ENCODE results near the gene RUNX1. TPM values are rescaled to one million over a fixed set of nuclear protein-coding genes. Genes with fewer than 3 reads are reported as not detected.

Gene RUNX1
- total and polyA plus RNA-seq, 2 donors (not counting 3 experiments of a cell fraction or from before 2014, with no cell fraction given), result 4.6 to 17.9 TPM

- Histone ChIP-seq H3K9me1 (replicated peaks; ENCODE audit: control insufficient read depth, extremely low read depth, insufficient read depth, low read length) (no peaks in the 10 kb centered on the region), H3K27me3 (ENCODE audit: control insufficient read depth in 2 of 2, insufficient read depth in 2 of 2, low read length in 2 of 2) (peaks cover 17 to 23% of the 10 kb centered on the region in 2 experiments), H3K4me1 (ENCODE audit: control insufficient read depth, extremely low read depth, insufficient read depth, low read length) (peaks cover 2% of the 10 kb centered on the region), H3K9me3 (replicated peaks; ENCODE audit: control insufficient read depth, insufficient read depth, low read length) (no peaks in the 10 kb centered on the region), H3K9ac (replicated peaks; ENCODE audit: extremely low read depth, insufficient read depth, low read length) (no peak overlapping the region), H2AFZ (ENCODE audit: low read depth, low read length) (no peak overlapping the region), H4K20me1 (replicated peaks; ENCODE audit: control insufficient read depth, extremely low read depth, insufficient read depth, low read length) (no peaks in the 10 kb centered on the region), H3K79me2 (ENCODE audit: control insufficient read depth, insufficient read depth, low read length) (no peaks in the 10 kb centered on the region), H3K36me3 (ENCODE audit: control insufficient read depth in 2 of 2, extremely low read depth in 1 of 2, insufficient read depth in 2 of 2, low read length in 2 of 2) (no peaks in the 10 kb centered on the region), H3K27ac (ENCODE audit: insufficient read depth, low read depth, low read length) (no peak overlapping the region), H3K4me3 (replicated peaks in 1 of 3; ENCODE audit: insufficient read depth in 1 of 3, low read depth in 1 of 3, low read length in 3 of 3) (no peak overlapping the region), H3K4me2 (ENCODE audit: insufficient read depth, low read length) (no peak overlapping the region)
- DNase-seq (ENCODE audit: low read depth, low spot score) (no peak), FAIRE-seq (no peak)
- CTCF ChIA-PET, result interaction anchor here (1.0 to 1.6 kb wide), 3 partner anchors 13 to 32 kb away, joined by 3 to 4 read pairs (median 3); no protein-coding TSS in a partner anchor
- POLR2A ChIA-PET, result no interaction called here
- intact Hi-C loops (cut with micrococcal nuclease), result no loop called here
- no TSS peak for BruUV-seq (replicated peaks)
- TF ChIP-seq EZH2 (IDR thresholded peaks at IDR 0.05; ENCODE audit: borderline replicate concordance, low read depth, low read length, severe bottlenecking) (no peak), POLR2AphosphoS5 (IDR thresholded peaks at IDR 0.05; ENCODE audit: insufficient read depth, low read depth, low read length) (no peak), MAX (IDR thresholded peaks at IDR 0.05; ENCODE audit: insufficient read depth, insufficient read length) (no peak), GATA2 (IDR thresholded peaks at IDR 0.05; ENCODE audit: insufficient read depth, insufficient read length, low read depth, low read length) (no peak), FOS (IDR thresholded peaks at IDR 0.05; ENCODE audit: borderline replicate concordance, insufficient read depth, low read length) (no peak)
- dilution Hi-C loops (cut with MboI; ENCODE audit: extremely low pct_ligation_motif_present, low sequenced_read_pairs), result no loop called here
These were observed 27.6 kb downstream of the RUNX1 start for GRCh38 chr21:35021546-35021945.

- no peak overlapping the region for H3K9ac ChIP-seq (replicated peaks; ENCODE audit: extremely low read depth, insufficient read depth, low read length)
- TF ChIP-seq CTCF (IDR thresholded peaks at IDR 0.05; ENCODE audit: extremely low read depth in 1 of 2, insufficient read depth in 1 of 2, low read depth in 1 of 2, low read length in 2 of 2), result no peak
- no TSS peak for BruUV-seq (replicated peaks)
- POLR2A ChIA-PET, result no interaction called here
- H3K9me3 ChIP-seq (replicated peaks; ENCODE audit: control insufficient read depth, insufficient read depth, low read length), result no peaks in the 10 kb centered on the region
- H4K20me1 ChIP-seq (replicated peaks; ENCODE audit: control insufficient read depth, extremely low read depth, insufficient read depth, low read length), result no peaks in the 10 kb centered on the region
- H3K27me3 ChIP-seq (ENCODE audit: control insufficient read depth in 2 of 2, insufficient read depth in 2 of 2, low read length in 2 of 2), result peaks cover 16 to 23% of the 10 kb centered on the region in 2 experiments
- H3K36me3 ChIP-seq (ENCODE audit: control insufficient read depth in 2 of 2, extremely low read depth in 1 of 2, insufficient read depth in 2 of 2, low read length in 2 of 2), result no peaks in the 10 kb centered on the region
- no peak overlapping the region for H3K27ac ChIP-seq (ENCODE audit: insufficient read depth, low read depth, low read length)
- no peaks in the 10 kb centered on the region for H3K9me1 ChIP-seq (replicated peaks; ENCODE audit: control insufficient read depth, extremely low read depth, insufficient read depth, low read length)
- DNase-seq (ENCODE audit: low read depth, low spot score) (no peak), FAIRE-seq (no peak)
- H2AFZ ChIP-seq (ENCODE audit: low read depth, low read length), result no peak overlapping the region
- no peak overlapping the region for H3K4me2 ChIP-seq (ENCODE audit: insufficient read depth, low read length)
- CTCF ChIA-PET, result interaction anchor here (1.3 to 1.6 kb wide), 2 partner anchors 13 to 31 kb away, joined by 3 to 4 read pairs; no protein-coding TSS in a partner anchor
- intact Hi-C loops (cut with micrococcal nuclease) (no loop called here), dilution Hi-C loops (cut with MboI; ENCODE audit: extremely low pct_ligation_motif_present, low sequenced_read_pairs) (no loop called here)
- no peaks in the 10 kb centered on the region for H3K4me1 ChIP-seq (ENCODE audit: control insufficient read depth, extremely low read depth, insufficient read depth, low read length)
- H3K4me3 ChIP-seq (replicated peaks in 1 of 3; ENCODE audit: insufficient read depth in 1 of 3, low read depth in 1 of 3, low read length in 3 of 3), result no peak overlapping the region
- H3K79me2 ChIP-seq (ENCODE audit: control insufficient read depth, insufficient read depth, low read length), result no peaks in the 10 kb centered on the region
These were observed 28.2 kb downstream of the RUNX1 start for GRCh38 chr21:35020902-35021301.

All from endothelial cell of umbilical vein (primary cell).